ENCODE results near the gene FOXO1.

The FOXO1 gene

DNA sequence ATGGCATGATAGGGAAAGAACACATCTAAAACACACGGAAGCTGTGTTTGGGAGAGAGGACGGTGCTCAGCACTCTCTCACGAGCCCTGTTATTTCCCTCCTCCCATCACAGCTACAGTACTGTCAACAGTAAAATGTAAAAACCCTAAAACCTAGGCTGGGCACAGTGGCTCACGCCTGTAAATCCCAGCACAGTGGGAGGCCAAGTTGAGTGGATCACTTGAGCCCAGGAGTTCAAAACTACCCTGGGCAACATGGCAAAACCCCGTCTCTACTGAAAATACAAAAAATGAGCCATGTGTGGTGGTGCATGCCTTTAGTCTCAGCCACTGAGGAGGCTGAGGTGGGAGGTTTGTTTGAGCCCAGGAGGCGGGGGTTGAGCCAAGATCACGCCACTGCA lies 54.8 kb downstream of the FOXO1 start:
- H3K4me3 ChIP-seq (ENCODE audit: low read depth, low read length): no peak overlapping the region
- DNase-seq (ENCODE audit: low read depth): no peak
- TF ChIP-seq, protein P1, sequence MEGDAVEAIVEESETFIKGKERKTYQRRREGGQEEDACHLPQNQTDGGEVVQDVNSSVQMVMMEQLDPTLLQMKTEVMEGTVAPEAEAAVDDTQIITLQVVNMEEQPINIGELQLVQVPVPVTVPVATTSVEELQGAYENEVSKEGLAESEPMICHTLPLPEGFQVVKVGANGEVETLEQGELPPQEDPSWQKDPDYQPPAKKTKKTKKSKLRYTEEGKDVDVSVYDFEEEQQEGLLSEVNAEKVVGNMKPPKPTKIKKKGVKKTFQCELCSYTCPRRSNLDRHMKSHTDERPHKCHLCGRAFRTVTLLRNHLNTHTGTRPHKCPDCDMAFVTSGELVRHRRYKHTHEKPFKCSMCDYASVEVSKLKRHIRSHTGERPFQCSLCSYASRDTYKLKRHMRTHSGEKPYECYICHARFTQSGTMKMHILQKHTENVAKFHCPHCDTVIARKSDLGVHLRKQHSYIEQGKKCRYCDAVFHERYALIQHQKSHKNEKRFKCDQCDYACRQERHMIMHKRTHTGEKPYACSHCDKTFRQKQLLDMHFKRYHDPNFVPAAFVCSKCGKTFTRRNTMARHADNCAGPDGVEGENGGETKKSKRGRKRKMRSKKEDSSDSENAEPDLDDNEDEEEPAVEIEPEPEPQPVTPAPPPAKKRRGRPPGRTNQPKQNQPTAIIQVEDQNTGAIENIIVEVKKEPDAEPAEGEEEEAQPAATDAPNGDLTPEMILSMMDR (IDR thresholded peaks at IDR 0.05; ENCODE audit: insufficient read depth, low read depth, low read length, missing control alignments): no peak

DNA sequence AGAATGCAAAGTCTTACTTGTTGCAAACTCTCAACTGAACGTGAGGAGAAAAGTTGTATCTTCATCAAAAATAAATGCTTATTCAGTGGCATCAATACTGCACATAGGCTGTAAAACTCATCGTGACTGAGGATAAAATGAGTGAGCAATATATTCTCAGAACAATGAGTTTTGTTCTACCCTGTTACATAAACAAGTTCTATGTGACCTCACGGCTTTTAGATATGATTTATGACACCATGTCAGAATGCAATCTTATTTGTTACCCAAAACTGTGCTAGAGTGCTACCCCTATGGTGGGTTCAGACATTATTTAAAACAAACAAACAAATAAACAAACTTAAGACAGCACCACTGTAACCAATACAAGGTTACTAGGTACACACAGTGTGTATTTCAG lies 55.4 kb downstream of the FOXO1 start:
- TF ChIP-seq, protein P1 (IDR thresholded peaks at IDR 0.05; ENCODE audit: insufficient read depth, low read depth, low read length, missing control alignments): no peak
- no peak for DNase-seq (ENCODE audit: low read depth)
- no peak overlapping the region for H3K4me3 ChIP-seq (ENCODE audit: low read depth, low read length)

DNA sequence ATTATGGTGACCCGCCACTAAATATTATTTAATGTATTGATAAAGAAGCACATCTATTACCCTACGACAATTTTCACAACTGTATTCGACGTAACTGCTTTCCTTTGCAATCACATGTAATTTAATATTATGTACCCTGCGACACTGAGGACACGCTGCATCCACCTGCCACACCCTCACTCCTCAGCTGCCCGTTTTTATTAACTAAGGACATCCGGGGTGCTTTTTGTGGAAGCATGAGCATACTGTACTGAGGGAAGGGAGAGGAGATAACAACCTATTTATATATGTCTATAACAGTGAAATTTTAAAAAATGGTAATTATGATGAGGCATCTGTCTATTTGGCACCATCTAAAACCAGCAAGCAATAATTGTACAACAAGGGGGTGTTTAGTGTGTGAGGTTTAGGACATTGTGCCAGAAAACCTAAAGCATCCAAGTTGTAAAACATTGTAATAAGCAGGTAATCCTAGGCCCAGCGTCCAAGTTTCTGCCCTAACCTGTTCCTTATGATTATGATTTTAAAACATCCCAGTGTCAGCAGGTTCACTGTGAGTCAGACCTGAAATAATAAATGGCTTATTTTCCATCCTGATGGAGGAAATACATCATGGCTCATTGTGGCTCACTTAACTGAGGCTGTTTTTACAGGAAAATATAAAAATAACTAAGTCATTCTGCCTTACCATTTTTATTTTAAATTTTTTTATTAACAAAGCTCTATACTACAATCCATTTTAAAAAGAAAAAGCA lies 56.3 kb downstream of the FOXO1 start:
- H3K4me3 ChIP-seq (ENCODE audit: low read depth, low read length): no peak overlapping the region
- TF ChIP-seq, protein P1 (IDR thresholded peaks at IDR 0.05; ENCODE audit: insufficient read depth, low read depth, low read length, missing control alignments): no peak
- no peak for DNase-seq (ENCODE audit: low read depth)

DNA sequence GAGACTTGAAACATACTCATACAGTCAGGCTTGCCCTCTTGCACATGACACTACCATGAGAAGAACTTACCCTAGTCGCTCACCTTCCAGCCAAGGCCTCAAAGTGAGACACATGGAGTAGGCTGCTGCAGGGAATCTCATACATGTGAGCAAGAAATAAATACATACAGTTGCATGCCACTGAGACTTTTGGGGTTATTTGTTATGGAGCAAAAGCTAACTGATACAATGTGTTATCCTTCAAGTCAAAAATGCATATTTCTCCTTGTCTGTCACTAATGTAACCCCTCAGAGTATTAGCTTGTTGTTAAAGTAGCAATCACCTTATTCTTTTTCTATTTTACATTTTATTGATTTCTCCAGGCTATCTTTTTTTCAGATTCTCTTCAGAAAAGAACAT lies 58.1 kb downstream of the FOXO1 start:
- no peak overlapping the region for H3K4me3 ChIP-seq (ENCODE audit: low read depth, low read length)
- TF ChIP-seq, protein P1 (IDR thresholded peaks at IDR 0.05; ENCODE audit: insufficient read depth, low read depth, low read length, missing control alignments): no peak
- no peak for DNase-seq (ENCODE audit: low read depth)

DNA sequence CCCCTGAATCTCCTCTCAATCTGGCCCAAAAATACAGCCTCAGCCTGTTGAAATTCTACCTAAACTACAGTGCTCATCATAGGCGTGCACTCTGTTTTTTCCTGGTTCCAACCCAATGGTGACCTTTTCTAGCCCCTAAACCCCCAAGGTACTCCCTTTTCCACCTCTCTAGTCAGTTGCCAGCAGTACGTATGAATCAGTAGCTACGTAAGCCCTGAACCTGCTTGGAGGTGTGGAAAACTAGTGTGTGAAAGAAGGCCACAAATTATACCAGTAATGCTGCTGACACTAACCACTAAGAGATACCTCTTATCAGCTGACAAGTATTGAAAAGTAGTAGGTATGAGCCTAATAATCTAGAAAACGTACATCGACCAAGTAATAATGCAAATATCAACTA lies 60.9 kb downstream of the FOXO1 start:
- no peak overlapping the region for H3K4me3 ChIP-seq (ENCODE audit: low read depth, low read length)
- no peak for DNase-seq (ENCODE audit: low read depth)
- TF ChIP-seq, protein P1 (IDR thresholded peaks at IDR 0.05; ENCODE audit: insufficient read depth, low read depth, low read length, missing control alignments): no peak

DNA sequence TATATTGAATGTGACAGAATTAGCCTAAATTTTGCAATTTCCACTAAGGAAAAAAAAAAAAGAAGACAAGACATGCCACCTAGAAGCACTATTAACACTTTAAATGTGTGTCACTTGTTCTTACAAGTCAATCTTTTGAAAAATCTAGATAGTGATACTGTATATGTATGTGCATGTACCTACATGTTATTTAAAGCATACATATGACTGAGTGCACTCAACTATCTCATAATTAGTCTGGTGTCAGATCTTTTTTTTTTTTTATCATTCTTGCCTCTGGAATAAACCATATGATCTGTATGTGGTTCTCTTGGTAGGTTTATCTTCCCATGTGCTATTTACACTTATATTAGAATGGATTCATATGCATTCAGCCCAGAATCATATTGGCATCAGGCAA lies 62.3 kb downstream of the FOXO1 start:
- TF ChIP-seq, protein P1 (IDR thresholded peaks at IDR 0.05; ENCODE audit: insufficient read depth, low read depth, low read length, missing control alignments): no peak
- no peak for DNase-seq (ENCODE audit: low read depth)
- H3K4me3 ChIP-seq (ENCODE audit: low read depth, low read length): no peak overlapping the region
